ENCODE data around the gene DTNA.

DNA sequence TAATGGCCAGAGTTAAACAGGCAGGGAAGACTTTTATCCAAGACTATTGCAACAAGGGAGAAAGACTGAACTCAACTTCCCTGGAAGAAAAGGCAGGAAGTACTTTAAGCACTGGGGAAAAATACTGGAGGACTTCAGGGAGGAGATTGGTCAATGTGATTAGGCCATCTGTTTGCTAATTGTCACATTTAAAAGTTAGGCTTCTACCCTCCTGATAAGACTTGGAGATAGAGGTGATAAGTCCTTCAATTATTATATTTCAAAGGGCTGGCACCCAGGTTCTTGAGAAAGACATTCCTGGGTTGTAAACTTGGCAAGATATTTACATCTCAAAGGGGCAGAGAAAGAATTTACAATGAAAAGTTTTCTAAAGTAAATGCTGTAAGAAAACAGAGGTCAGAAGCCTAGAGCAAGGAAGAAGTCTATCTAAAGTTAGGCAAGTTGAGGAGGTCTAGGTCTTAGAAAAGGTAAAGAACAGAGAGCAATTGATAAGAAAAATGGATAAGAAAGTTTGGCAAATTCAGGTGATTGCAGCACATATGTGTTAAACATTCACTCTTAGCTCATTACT is 48.4 kb downstream of the DTNA start:
- TF ChIP-seq POLR2A (IDR thresholded peaks at IDR 0.05; ENCODE audit: low read depth, low read length) (no peak), POLR2AphosphoS5 (IDR thresholded peaks at IDR 0.05; ENCODE audit: low read depth, low read length) (no peak)

All from GM12892 (cell line).